GM13977 (cell line): Measurements from ENCODE around the gene ARTN.

Experiments
- DNase-seq: peaks from one replicate; pipeline ENCODE4 v3.0.0; 2012; ENCODE audit warnings: low spot score
- CTCF ChIP-seq: IDR thresholded peaks from 2 replicates; pipeline ENCODE4 v1.5.1; 2012; ENCODE audit warnings: mild to moderate bottlenecking, control low read depth; ENCODE audit not compliant: insufficient read depth; ENCODE audit errors: extremely low read depth, missing control alignments
- in situ Hi-C: fragments of 300-500 bp; cut with MboI; formaldehyde crosslinking; loops from one replicate; pipeline ENCODE4 v1.12.0; 2022; ENCODE audit warnings: low sequenced_read_pairs, low pct_unique_long_range_greater_than_20kb, mixed read lengths, inconsistent platforms; ENCODE audit not compliant: unreplicated experiment

Gene ARTN

DNA sequence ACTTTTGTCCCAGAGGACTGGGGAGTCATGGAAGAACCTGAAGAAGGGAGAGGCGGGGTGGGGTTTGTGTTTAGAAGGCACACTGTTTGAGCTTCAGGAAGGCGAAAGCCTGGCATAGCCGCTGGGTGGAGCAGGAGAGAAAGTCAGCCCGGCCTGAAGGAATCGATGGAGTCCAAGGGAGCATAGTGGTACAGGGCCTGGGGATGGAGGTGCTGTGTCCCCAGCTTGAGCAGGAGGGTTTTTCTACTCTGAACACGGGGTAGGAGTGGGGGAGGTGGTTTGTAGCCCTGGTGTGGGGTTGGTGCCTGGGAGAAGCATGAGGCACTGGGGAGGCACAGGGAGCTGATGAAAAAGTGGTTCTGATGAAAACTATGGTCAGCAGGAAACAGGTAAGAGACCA is 53.1 kb downstream of the ARTN start:
- no peak for TF ChIP-seq CTCF
- in situ Hi-C loops: no loop called here
- DNase-seq: no peak
